GM12864 (cell line): ENCODE results near the gene SSR2.
A peak's percentile ranks its signal among the peaks of the same experiment; 100 is the strongest.

Experiments used
- DNase-seq: peaks from one replicate; pipeline ENCODE4 v3.0.0-alpha.2; 2011; ENCODE audit warnings: low read depth
- H3K4me3 ChIP-seq: 2 replicates; pipeline ENCODE4 v1.5.1; 2011; ENCODE audit warnings: mild to moderate bottlenecking, low read depth, low read length, control low read depth
- CTCF ChIP-seq: IDR thresholded peaks from 2 replicates; pipeline ENCODE4 v1.5.1; 2011; ENCODE audit warnings: low read depth, mild to moderate bottlenecking, moderate library complexity, low read length, control low read depth, inconsistent platforms; ENCODE audit errors: missing control alignments

The SSR2 gene

GRCh38 chr1:156064615-156065014, 43.9 kb upstream of the SSR2 start:
- no peak for TF ChIP-seq CTCF
- DNase-seq = no peak
- no peak overlapping the region for H3K4me3 ChIP-seq

- TF ChIP-seq CTCF = no peak
- no peak for DNase-seq
- no peak overlapping the region for H3K4me3 ChIP-seq
Observed at GRCh38 chr1:156063997-156064285, 43.2 kb upstream of the SSR2 start.

GRCh38 chr1:156062189-156062588, 41.4 kb upstream of the SSR2 start:
- no peak overlapping the region for H3K4me3 ChIP-seq

GRCh38 chr1:156060937-156061636, 40.3 kb upstream of the SSR2 start, which contains the start of gene RAB25:
Gene RAB25, plus strand, starts transcription at chr1:156061160. Its CDS starts 241 bp downstream, at chr1:156061401.
- H3K4me3 ChIP-seq = no peak within 1 kb of the TSS

More at GRCh38 chr1:156062189-156062588, 41.4 kb upstream of the SSR2 start:
- no peak for DNase-seq
- TF ChIP-seq CTCF = no peak

GRCh38 chr1:156056326-156056849, 35.6 kb upstream of the SSR2 start:
- TF ChIP-seq CTCF = no peak
- no peak for DNase-seq
- H3K4me3 ChIP-seq = no peak overlapping the region

More at GRCh38 chr1:156060937-156061636, 40.3 kb upstream of the SSR2 start, which contains the start of gene RAB25:
- TF ChIP-seq CTCF = no peak
- no peak for DNase-seq

- no peak for TF ChIP-seq CTCF
- no peak for DNase-seq
- peak overlapping the region; percentile 91 for H3K4me3 ChIP-seq
Observed at GRCh38 chr1:156055281-156056048, 34.7 kb upstream of the SSR2 start.
